GM23338 (cell line): ENCODE results near the gene SULT2B1. TPM values are rescaled to one million over a fixed set of nuclear protein-coding genes. Genes with fewer than 3 reads are reported as not detected.

Source experiments
- ATAC-seq: fragments of 200-7000 bp; cut with Tn5 transposase; 3 replicates; pipeline ENCODE4 v1.9.1; 2020
- DNase-seq: peaks from one replicate; pipeline ENCODE4 v3.0.0-alpha.2; 2015; ENCODE audit warnings: low spot score
- H2AFZ ChIP-seq: fragments of 200-600 bp; sonication (generic); 2 replicates; pipeline ENCODE4 v1.8.0; 2016; ENCODE audit warnings: antibody characterized with exemption, mild to moderate bottlenecking, moderate library complexity
- H3F3A ChIP-seq: fragments of 200-600 bp; sonication (generic); replicated peaks from 2 replicates; pipeline ENCODE4 v1.8.0; 2017; ENCODE audit warnings: antibody characterized with exemption, mixed run types, low read depth
- H3K27ac ChIP-seq: fragments of 200-600 bp; sonication (generic); 2 replicates; pipeline ENCODE4 v1.6.1; 2016; ENCODE audit warnings: low read depth
- H3K27me3 ChIP-seq: fragments of 200-600 bp; sonication (generic); 2 replicates; pipeline ENCODE4 v1.8.0; 2016; ENCODE audit warnings: mild to moderate bottlenecking, mixed run types, moderate library complexity; ENCODE audit not compliant: insufficient read depth
- H3K36me3 ChIP-seq: fragments of 200-600 bp; sonication (generic); 2 replicates; pipeline ENCODE4 v1.8.0; 2016; ENCODE audit warnings: mild to moderate bottlenecking; ENCODE audit not compliant: insufficient read depth
- H3K4me1 ChIP-seq: fragments of 200-600 bp; sonication (generic); 2 replicates; pipeline ENCODE4 v1.8.0; 2016; ENCODE audit warnings: mild to moderate bottlenecking, moderate library complexity; ENCODE audit not compliant: insufficient read depth
- H3K4me2 ChIP-seq: fragments of 200-600 bp; sonication (generic); 2 replicates; pipeline ENCODE4 v1.7.1; 2017; ENCODE audit warnings: mixed run types
- H3K4me3 ChIP-seq: fragments of 200-600 bp; sonication (generic); 2 replicates; pipeline ENCODE4 v1.6.1; 2016; ENCODE audit warnings: mixed run types
- H3K79me2 ChIP-seq: fragments of 200-600 bp; sonication (generic); replicated peaks from 2 replicates; pipeline ENCODE4 v1.8.0; 2017; ENCODE audit warnings: mild to moderate bottlenecking; ENCODE audit not compliant: insufficient read depth
- H3K9me2 ChIP-seq: fragments of 200-600 bp; sonication (generic); 2 replicates; pipeline ENCODE4 v1.8.0; 2017; ENCODE audit not compliant: insufficient read depth
- H4K20me1 ChIP-seq: fragments of 200-600 bp; sonication (generic); replicated peaks from 2 replicates; pipeline ENCODE4 v1.8.0; 2017; ENCODE audit warnings: mild to moderate bottlenecking; ENCODE audit not compliant: insufficient read depth
- H3K27ac Mint-ChIP-seq: 2 replicates; pipeline ENCODE4 v1.8.0; 2020; ENCODE audit warnings: inconsistent platforms, mild to moderate bottlenecking, moderate library complexity, mixed read lengths
- H3K27me3 Mint-ChIP-seq: 3 replicates; pipeline ENCODE4 v1.8.0; 2022; ENCODE audit warnings: low read depth, mild to moderate bottlenecking, moderate library complexity, mixed read lengths, inconsistent platforms; ENCODE audit not compliant: insufficient read depth, poor library complexity
- H3K36me3 Mint-ChIP-seq: 3 replicates; pipeline ENCODE4 v1.8.0; 2021; ENCODE audit warnings: low read depth, mild to moderate bottlenecking, inconsistent platforms, moderate library complexity, mixed read lengths
- H3K4me1 Mint-ChIP-seq: 3 replicates; pipeline ENCODE4 v1.8.0; 2020; ENCODE audit warnings: mild to moderate bottlenecking, inconsistent platforms, mixed read lengths
- H3K4me3 Mint-ChIP-seq: 3 replicates; pipeline ENCODE4 v1.8.0; 2021; ENCODE audit warnings: moderate library complexity, mild to moderate bottlenecking, inconsistent platforms, mixed read lengths
- H3K9me3 Mint-ChIP-seq: 3 replicates; pipeline ENCODE4 v1.8.0; 2020; ENCODE audit warnings: moderate library complexity, mild to moderate bottlenecking, inconsistent platforms, mixed read lengths
- CREB1 ChIP-seq: fragments of 250-450 bp; sonication (Bioruptor Pico); IDR thresholded peaks from 2 replicates; pipeline ENCODE4 v1.5.0; 2020; ENCODE audit warnings: low read depth, mild to moderate bottlenecking, moderate library complexity
- CTCF ChIP-seq, 2 experiments: fragments of 200-600 bp in 1 of 2; sonication (generic) in 1 of 2; conservative IDR thresholded peaks; 2 replicates each; pipeline versions ENCODE4 v1.5.1 to v1.6.1; 2016 to 2017; ENCODE audit warnings: antibody characterized with exemption in 2 of 2, low read depth in 2 of 2, mild to moderate bottlenecking in 2 of 2, moderate library complexity in 1 of 2
- ETS1 ChIP-seq: IDR thresholded peaks from 2 replicates; pipeline ENCODE4 v1.6.1; 2016; ENCODE audit warnings: antibody characterized with exemption
- EZH2 ChIP-seq: fragments of 200-600 bp; sonication (generic); IDR thresholded peaks from one replicate; pipeline ENCODE4 v1.8.0; 2017; ENCODE audit warnings: antibody characterized with exemption, mild to moderate bottlenecking, low read depth; ENCODE audit not compliant: unreplicated experiment
- EZH2phosphoT487 ChIP-seq: fragments of 200-600 bp; sonication (generic); IDR thresholded peaks from one replicate; pipeline ENCODE4 v1.8.1; 2018; ENCODE audit warnings: antibody characterized with exemption; ENCODE audit not compliant: unreplicated experiment
- JUNB ChIP-seq: IDR thresholded peaks from one replicate; pipeline ENCODE4 v1.6.1; 2016; ENCODE audit warnings: antibody characterized with exemption; ENCODE audit not compliant: unreplicated experiment
- POLR2AphosphoS5 ChIP-seq: IDR thresholded peaks from 2 replicates; pipeline ENCODE4 v1.6.1; 2016; ENCODE audit warnings: antibody characterized with exemption, low read depth
- STAT1 ChIP-seq: IDR thresholded peaks from one replicate; pipeline ENCODE4 v1.6.1; 2016; ENCODE audit warnings: antibody characterized with exemption; ENCODE audit not compliant: unreplicated experiment
- ZNF114 ChIP-seq: fragments of 250-450 bp; sonication (Bioruptor Pico); IDR thresholded peaks from 2 replicates; pipeline ENCODE4 v1.5.0; 2020; ENCODE audit warnings: mild to moderate bottlenecking, moderate library complexity
- polyA plus RNA-seq: library from polyadenylated mRNA; unstranded; fragments of >200 nt; fragmentation: Nextera tagmentation; extraction: Ambion mirVana; gene quantifications from 2 replicates; pipeline ENCODE4 v1.2.1, GENCODE V29; 2016
- total RNA-seq: library from RNA; depleted of rRNA; stranded (reverse); fragments of >200 nt; shearing (Covaris generic); gene quantifications from 2 replicates; pipeline ENCODE4 v1.2.3, GENCODE V29; 2014
- TF ChIP-seq, protein P1 (sequence below): fragments of 250-450 bp; sonication (Bioruptor Pico); IDR thresholded peaks from 2 replicates; pipeline ENCODE4 v1.5.0; 2020; ENCODE audit warnings: mild to moderate bottlenecking, moderate library complexity
- TF ChIP-seq, protein P2 (sequence below): IDR thresholded peaks from one replicate; pipeline ENCODE4 v1.6.1; 2018; ENCODE audit warnings: antibody characterized with exemption; ENCODE audit not compliant: unreplicated experiment

SULT2B1 gene
- total and polyA plus RNA-seq, 2 experiments from 2014 or later = 1.3 to 2.5 TPM

DNA sequence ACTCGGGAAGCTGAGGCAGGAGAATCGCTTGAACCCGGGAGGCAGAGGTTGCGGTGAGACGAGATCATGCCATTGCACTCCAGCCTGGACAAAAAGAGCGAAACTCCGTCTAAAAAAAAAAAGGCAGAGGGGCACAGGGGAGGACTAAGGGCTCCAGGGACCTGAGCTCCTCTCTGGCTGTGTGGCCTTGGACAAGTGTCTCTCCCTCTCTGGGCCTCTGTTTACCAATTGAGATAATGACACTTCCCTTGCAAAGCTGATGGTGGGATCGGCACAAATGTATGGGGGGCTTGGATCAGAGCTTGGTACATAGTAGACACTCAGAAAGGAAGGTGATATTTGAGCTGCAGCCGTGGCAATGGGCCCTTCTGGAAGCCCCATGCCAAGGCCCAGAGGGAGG lies 43.2 kb downstream of the SULT2B1 start (continued):
- no peak for TF ChIP-seq CTCF (conservative IDR thresholded peaks at IDR 0.05; ENCODE audit: low read depth in 2 of 2)
- no peak for TF ChIP-seq JUNB
- TF ChIP-seq CREB1 (CRISPR knock-in tag) = no peak
- TF ChIP-seq EZH2 = no peak
- no peak for TF ChIP-seq STAT1

GRCh38 chr19:48595833-48596232 lies 43.9 kb downstream of the SULT2B1 start:
- Histone ChIP-seq H3K36me3 (no peaks in the 10 kb centered on the region), H3K4me2 (no peak overlapping the region), H3K79me2 (no peaks in the 10 kb centered on the region), H3K4me3 (no peak overlapping the region), H3K9me2 (no peaks in the 10 kb centered on the region), H3F3A (no peaks in the 10 kb centered on the region), H4K20me1 (no peaks in the 10 kb centered on the region), H3K27ac (no peak overlapping the region), H3K27me3 (no peaks in the 10 kb centered on the region), H2AFZ (no peak overlapping the region), H3K4me1 (no peaks in the 10 kb centered on the region)
- DNase-seq = no peak
- no peaks in the 10 kb centered on the region; the same call in 2 of the 3 replicates for H3K36me3 Mint-ChIP-seq
- no peak overlapping the region for H3K4me3 Mint-ChIP-seq
- no peaks in the 10 kb centered on the region for H3K9me3 Mint-ChIP-seq
- H3K4me1 Mint-ChIP-seq = no peaks in the 10 kb centered on the region
- H3K27me3 Mint-ChIP-seq = peaks cover 13% of the 10 kb centered on the region
- H3K27ac Mint-ChIP-seq = no peak overlapping the region
- no peak for ATAC-seq
- TF ChIP-seq EZH2 (no peak), ZNF114 (CRISPR knock-in tag) (no peak), EZH2phosphoT487 (no peak), ETS1 (no peak), STAT1 (no peak), POLR2AphosphoS5 (no peak)
- TF ChIP-seq, protein P1, sequence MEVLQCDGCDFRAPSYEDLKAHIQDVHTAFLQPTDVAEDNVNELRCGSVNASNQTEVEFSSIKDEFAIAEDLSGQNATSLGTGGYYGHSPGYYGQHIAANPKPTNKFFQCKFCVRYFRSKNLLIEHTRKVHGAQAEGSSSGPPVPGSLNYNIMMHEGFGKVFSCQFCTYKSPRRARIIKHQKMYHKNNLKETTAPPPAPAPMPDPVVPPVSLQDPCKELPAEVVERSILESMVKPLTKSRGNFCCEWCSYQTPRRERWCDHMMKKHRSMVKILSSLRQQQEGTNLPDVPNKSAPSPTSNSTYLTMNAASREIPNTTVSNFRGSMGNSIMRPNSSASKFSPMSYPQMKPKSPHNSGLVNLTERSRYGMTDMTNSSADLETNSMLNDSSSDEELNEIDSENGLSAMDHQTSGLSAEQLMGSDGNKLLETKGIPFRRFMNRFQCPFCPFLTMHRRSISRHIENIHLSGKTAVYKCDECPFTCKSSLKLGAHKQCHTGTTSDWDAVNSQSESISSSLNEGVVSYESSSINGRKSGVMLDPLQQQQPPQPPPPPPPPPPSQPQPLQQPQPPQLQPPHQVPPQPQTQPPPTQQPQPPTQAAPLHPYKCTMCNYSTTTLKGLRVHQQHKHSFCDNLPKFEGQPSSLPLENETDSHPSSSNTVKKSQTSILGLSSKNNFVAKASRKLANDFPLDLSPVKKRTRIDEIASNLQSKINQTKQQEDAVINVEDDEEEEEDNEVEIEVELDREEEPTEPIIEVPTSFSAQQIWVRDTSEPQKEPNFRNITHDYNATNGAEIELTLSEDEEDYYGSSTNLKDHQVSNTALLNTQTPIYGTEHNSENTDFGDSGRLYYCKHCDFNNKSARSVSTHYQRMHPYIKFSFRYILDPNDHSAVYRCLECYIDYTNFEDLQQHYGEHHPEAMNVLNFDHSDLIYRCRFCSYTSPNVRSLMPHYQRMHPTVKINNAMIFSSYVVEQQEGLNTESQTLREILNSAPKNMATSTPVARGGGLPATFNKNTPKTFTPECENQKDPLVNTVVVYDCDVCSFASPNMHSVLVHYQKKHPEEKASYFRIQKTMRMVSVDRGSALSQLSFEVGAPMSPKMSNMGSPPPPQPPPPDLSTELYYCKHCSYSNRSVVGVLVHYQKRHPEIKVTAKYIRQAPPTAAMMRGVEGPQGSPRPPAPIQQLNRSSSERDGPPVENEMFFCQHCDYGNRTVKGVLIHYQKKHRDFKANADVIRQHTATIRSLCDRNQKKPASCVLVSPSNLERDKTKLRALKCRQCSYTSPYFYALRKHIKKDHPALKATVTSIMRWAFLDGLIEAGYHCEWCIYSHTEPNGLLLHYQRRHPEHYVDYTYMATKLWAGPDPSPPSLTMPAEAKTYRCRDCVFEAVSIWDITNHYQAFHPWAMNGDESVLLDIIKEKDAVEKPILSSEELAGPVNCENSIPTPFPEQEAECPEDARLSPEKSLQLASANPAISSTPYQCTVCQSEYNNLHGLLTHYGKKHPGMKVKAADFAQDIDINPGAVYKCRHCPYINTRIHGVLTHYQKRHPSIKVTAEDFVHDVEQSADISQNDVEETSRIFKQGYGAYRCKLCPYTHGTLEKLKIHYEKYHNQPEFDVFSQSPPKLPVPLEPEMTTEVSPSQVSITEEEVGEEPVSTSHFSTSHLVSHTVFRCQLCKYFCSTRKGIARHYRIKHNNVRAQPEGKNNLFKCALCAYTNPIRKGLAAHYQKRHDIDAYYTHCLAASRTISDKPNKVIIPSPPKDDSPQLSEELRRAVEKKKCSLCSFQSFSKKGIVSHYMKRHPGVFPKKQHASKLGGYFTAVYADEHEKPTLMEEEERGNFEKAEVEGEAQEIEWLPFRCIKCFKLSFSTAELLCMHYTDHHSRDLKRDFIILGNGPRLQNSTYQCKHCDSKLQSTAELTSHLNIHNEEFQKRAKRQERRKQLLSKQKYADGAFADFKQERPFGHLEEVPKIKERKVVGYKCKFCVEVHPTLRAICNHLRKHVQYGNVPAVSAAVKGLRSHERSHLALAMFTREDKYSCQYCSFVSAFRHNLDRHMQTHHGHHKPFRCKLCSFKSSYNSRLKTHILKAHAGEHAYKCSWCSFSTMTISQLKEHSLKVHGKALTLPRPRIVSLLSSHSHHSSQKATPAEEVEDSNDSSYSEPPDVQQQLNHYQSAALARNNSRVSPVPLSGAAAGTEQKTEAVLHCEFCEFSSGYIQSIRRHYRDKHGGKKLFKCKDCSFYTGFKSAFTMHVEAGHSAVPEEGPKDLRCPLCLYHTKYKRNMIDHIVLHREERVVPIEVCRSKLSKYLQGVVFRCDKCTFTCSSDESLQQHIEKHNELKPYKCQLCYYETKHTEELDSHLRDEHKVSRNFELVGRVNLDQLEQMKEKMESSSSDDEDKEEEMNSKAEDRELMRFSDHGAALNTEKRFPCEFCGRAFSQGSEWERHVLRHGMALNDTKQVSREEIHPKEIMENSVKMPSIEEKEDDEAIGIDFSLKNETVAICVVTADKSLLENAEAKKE (CRISPR knock-in tag) = no peak
- TF ChIP-seq, protein P2, sequence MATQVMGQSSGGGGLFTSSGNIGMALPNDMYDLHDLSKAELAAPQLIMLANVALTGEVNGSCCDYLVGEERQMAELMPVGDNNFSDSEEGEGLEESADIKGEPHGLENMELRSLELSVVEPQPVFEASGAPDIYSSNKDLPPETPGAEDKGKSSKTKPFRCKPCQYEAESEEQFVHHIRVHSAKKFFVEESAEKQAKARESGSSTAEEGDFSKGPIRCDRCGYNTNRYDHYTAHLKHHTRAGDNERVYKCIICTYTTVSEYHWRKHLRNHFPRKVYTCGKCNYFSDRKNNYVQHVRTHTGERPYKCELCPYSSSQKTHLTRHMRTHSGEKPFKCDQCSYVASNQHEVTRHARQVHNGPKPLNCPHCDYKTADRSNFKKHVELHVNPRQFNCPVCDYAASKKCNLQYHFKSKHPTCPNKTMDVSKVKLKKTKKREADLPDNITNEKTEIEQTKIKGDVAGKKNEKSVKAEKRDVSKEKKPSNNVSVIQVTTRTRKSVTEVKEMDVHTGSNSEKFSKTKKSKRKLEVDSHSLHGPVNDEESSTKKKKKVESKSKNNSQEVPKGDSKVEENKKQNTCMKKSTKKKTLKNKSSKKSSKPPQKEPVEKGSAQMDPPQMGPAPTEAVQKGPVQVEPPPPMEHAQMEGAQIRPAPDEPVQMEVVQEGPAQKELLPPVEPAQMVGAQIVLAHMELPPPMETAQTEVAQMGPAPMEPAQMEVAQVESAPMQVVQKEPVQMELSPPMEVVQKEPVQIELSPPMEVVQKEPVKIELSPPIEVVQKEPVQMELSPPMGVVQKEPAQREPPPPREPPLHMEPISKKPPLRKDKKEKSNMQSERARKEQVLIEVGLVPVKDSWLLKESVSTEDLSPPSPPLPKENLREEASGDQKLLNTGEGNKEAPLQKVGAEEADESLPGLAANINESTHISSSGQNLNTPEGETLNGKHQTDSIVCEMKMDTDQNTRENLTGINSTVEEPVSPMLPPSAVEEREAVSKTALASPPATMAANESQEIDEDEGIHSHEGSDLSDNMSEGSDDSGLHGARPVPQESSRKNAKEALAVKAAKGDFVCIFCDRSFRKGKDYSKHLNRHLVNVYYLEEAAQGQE = no peak
